Esophagus muscularis mucosa (tissue), 3 donors: ENCODE results near the gene SLC5A3.

Experiments
- CTCF ChIP-seq, 3 experiments: fragments of 200-600 bp in 2 of 3; fragments of 450-650 bp in 1 of 3; sonication (generic) in 2 of 3; IDR thresholded peaks; one replicate each; pipeline ENCODE4 v1.5.1; 2017 to 2019; ENCODE audit warnings: antibody characterized with exemption in 3 of 3, mild to moderate bottlenecking in 2 of 3, moderate library complexity in 1 of 3
- POLR2A ChIP-seq: fragments of 450-650 bp; IDR thresholded peaks from one replicate; pipeline ENCODE4 v1.6.1; 2017; ENCODE audit warnings: antibody characterized with exemption, moderate library complexity, mild to moderate bottlenecking, low read depth
- POLR2AphosphoS5 ChIP-seq, 2 donors: sonication (generic); formaldehyde crosslinking; IDR thresholded peaks; one replicate each; pipeline ENCODE4 v1.6.1; 2017; ENCODE audit warnings: antibody characterized with exemption in 2 of 2

GRCh38 chr21:34093083-34093482, 19.7 kb downstream of the SLC5A3 start:
- TF ChIP-seq CTCF (IDR thresholded peaks at IDR 0.05) = no peak
- TF ChIP-seq POLR2AphosphoS5 (IDR thresholded peaks at IDR 0.05) = no peak
- TF ChIP-seq POLR2A = no peak
